HepG2 (cell line): Measurements from ENCODE around the gene RNU5B-1. TPM values are rescaled to one million over a fixed set of nuclear protein-coding genes. Genes with fewer than 3 reads are reported as not detected.

Experiments used
- FOXP1 ChIP-seq, 2 experiments: fragments of 450-650 bp in 1 of 2; IDR thresholded peaks; 2 replicates each; pipeline ENCODE4 v1.6.1; 2017 to 2018; ENCODE audit warnings: antibody characterized with exemption in 1 of 2
- HBP1 ChIP-seq: IDR thresholded peaks from 2 replicates; pipeline ENCODE4 v1.6.1; 2016; ENCODE audit warnings: low read depth, control low read depth
- HNF4G ChIP-seq, 2 experiments: sonication (generic) in 1 of 2; formaldehyde crosslinking in 1 of 2; IDR thresholded peaks; 2 replicates each; pipeline versions ENCODE4 v1.4.0 to v1.6.1; 2011 to 2020; ENCODE audit warnings: borderline replicate concordance in 2 of 2, low read depth in 2 of 2, mild to moderate bottlenecking in 2 of 2, low read length in 1 of 2, missing genetic modification reagents in 1 of 2, moderate library complexity in 1 of 2
- KAT8 ChIP-seq: IDR thresholded peaks from 2 replicates; pipeline ENCODE4 v1.6.1; 2016; ENCODE audit warnings: missing genetic modification reagents, missing compliant biosample characterization
- MAF1 ChIP-seq: sonication (generic); formaldehyde crosslinking; IDR thresholded peaks from 2 replicates; pipeline ENCODE4 v1.5.0; 2020; ENCODE audit warnings: missing genetic modification reagents, borderline replicate concordance
- MAFK ChIP-seq, 2 experiments: IDR thresholded peaks in 1 of 2; conservative IDR thresholded peaks in 1 of 2; 2 replicates each; pipeline ENCODE4 v1.6.1; 2011; ENCODE audit warnings: improper control_type of control experiment in 2 of 2, low read length in 2 of 2
- SAP130 ChIP-seq: IDR thresholded peaks from 2 replicates; pipeline ENCODE4 v1.6.1; 2016; ENCODE audit warnings: low read depth
- SIX4 ChIP-seq: sonication (generic); formaldehyde crosslinking; IDR thresholded peaks from 2 replicates; pipeline ENCODE4 v1.4.0; 2020; ENCODE audit warnings: missing genetic modification reagents
- TCF7L2 ChIP-seq: IDR thresholded peaks from 2 replicates; pipeline ENCODE4 v1.6.1; 2011; ENCODE audit warnings: mild to moderate bottlenecking, low read depth, low read length, moderate library complexity
- TEAD3 ChIP-seq: optimal IDR thresholded peaks from 2 replicates; pipeline ENCODE3; 2016; ENCODE audit warnings: borderline replicate concordance
- ZNF292 ChIP-seq: sonication (generic); formaldehyde crosslinking; IDR thresholded peaks from 2 replicates; pipeline ENCODE4 v1.8.1; 2022; ENCODE audit warnings: mild to moderate bottlenecking, low read depth, missing genetic modification reagents, borderline replicate concordance
- ZNF460 ChIP-seq: sonication (generic); formaldehyde crosslinking; IDR thresholded peaks from 2 replicates; pipeline ENCODE4 v1.5.1; 2020; ENCODE audit warnings: missing genetic modification reagents, mild to moderate bottlenecking, borderline replicate concordance
- ZUFSP ChIP-seq: sonication (generic); formaldehyde crosslinking; IDR thresholded peaks from 2 replicates; pipeline ENCODE4 v1.9.0; 2021; ENCODE audit warnings: missing genetic modification reagents, mild to moderate bottlenecking, borderline replicate concordance
- polyA plus RNA-seq, 8 experiments: library from polyadenylated mRNA; depleted of rRNA in 3 of 8; stranded (reverse) in 7 of 8; unstranded in 1 of 8; fragments of >200 nt; fragmentation: Illumina TruSeq in 4 of 8; extraction: Trizol in 4 of 8; gene quantifications; 2 replicates each; pipeline versions ENCODE4 v1.2.1 to v1.2.3, GENCODE V29; 2011 to 2016; ENCODE audit warnings: low read depth in 4 of 8, missing spikeins in 1 of 8, mixed read lengths in 1 of 8; ENCODE audit not compliant: insufficient read depth in 1 of 8
- total RNA-seq, 5 experiments: library from RNA; depleted of rRNA; stranded (reverse); fragments of >200 nt; fragmentation: Illumina TruSeq; extraction: Trizol; gene quantifications; 2 replicates each; pipeline ENCODE4 v1.2.3, GENCODE V29; 2016; ENCODE audit warnings: low read depth in 1 of 5
- TF ChIP-seq, protein P1 (sequence below): sonication (generic); formaldehyde crosslinking; IDR thresholded peaks from 2 replicates; pipeline ENCODE4 v1.5.1; 2020; ENCODE audit warnings: mild to moderate bottlenecking, missing genetic modification reagents
- TF ChIP-seq, protein P2 (sequence below): sonication (generic); formaldehyde crosslinking; IDR thresholded peaks from 2 replicates; pipeline ENCODE4 v1.5.0; 2020; ENCODE audit warnings: mild to moderate bottlenecking, missing genetic modification reagents
- TF ChIP-seq, protein P3 (sequence below): sonication (generic); formaldehyde crosslinking; IDR thresholded peaks from 2 replicates; pipeline ENCODE4 v1.9.0; 2021; ENCODE audit warnings: missing genetic modification reagents, borderline replicate concordance

The RNU5B-1 gene
- total and polyA plus RNA-seq, 2 of the 13 experiments (the other 11 are each of a cell fraction or from before 2014, with no cell fraction given): 1,646 TPM; not detected in 1

- TF ChIP-seq ZUFSP (CRISPR knock-in tag) (no peak), ZNF460 (CRISPR knock-in tag) (no peak), MAFK (conservative IDR thresholded peaks at IDR 0.05 in 1 of 2, IDR thresholded peaks at IDR 0.05 in 1 of 2; ENCODE audit: low read length in 2 of 2) (peak in 1 of 2 experiments; percentile 17; a peak in 2 of 4 replicates), HNF4G (IDR thresholded peaks at IDR 0.05; ENCODE audit: borderline replicate concordance, low read depth, low read length) (no peak), HNF4G (CRISPR knock-in tag; IDR thresholded peaks at IDR 0.05; ENCODE audit: borderline replicate concordance, low read depth) (no peak), TEAD3 (CRISPR knock-in tag) (peak; percentile 39), KAT8 (CRISPR knock-in tag) (peak; percentile 12; the same call in 1 of the 2 replicates), HBP1 (CRISPR knock-in tag) (0 out of 2 replicates have a peak, but pooled peaks have one; percentile 14), SIX4 (0 out of 2 replicates have a peak, but pooled peaks have one; percentile 10), ZNF292 (no peak), FOXP1 (IDR thresholded peaks at IDR 0.05) (no peak), FOXP1 (CRISPR knock-in tag; IDR thresholded peaks at IDR 0.05) (no peak), TCF7L2 (no peak), MAF1 (CRISPR knock-in tag) (no peak), SAP130 (CRISPR knock-in tag) (peak; percentile 21; the same call in 1 of the 2 replicates)
- TF ChIP-seq, protein P1, sequence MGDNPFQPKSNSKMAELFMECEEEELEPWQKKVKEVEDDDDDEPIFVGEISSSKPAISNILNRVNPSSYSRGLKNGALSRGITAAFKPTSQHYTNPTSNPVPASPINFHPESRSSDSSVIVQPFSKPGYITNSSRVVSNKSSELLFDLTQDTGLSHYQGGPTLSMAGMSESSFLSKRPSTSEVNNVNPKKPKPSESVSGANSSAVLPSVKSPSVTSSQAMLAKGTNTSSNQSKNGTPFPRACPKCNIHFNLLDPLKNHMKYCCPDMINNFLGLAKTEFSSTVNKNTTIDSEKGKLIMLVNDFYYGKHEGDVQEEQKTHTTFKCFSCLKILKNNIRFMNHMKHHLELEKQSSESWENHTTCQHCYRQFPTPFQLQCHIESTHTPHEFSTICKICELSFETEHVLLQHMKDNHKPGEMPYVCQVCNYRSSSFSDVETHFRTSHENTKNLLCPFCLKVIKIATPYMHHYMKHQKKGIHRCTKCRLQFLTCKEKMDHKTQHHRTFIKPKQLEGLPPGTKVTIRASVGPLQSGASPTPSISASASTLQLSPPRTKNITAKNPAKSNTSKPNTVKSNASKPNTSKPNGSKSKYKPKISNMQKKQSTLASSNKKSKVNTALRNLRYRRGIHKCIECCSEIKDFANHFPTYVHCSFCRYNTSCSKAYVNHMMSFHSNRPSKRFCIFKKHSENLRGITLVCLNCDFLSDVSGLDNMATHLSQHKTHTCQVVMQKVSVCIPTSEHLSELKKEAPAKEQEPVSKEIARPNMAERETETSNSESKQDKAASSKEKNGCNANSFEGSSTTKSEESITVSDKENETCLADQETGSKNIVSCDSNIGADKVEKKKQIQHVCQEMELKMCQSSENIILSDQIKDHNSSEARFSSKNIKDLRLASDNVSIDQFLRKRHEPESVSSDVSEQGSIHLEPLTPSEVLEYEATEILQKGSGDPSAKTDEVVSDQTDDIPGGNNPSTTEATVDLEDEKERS: no peak
- TF ChIP-seq, protein P2, sequence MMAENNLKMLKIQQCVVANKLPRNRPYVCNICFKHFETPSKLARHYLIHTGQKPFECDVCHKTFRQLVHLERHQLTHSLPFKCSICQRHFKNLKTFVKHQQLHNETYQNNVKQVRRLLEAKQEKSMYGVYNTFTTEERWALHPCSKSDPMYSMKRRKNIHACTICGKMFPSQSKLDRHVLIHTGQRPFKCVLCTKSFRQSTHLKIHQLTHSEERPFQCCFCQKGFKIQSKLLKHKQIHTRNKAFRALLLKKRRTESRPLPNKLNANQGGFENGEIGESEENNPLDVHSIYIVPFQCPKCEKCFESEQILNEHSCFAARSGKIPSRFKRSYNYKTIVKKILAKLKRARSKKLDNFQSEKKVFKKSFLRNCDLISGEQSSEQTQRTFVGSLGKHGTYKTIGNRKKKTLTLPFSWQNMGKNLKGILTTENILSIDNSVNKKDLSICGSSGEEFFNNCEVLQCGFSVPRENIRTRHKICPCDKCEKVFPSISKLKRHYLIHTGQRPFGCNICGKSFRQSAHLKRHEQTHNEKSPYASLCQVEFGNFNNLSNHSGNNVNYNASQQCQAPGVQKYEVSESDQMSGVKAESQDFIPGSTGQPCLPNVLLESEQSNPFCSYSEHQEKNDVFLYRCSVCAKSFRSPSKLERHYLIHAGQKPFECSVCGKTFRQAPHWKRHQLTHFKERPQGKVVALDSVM: peak; percentile 86; the same call in 1 of the 2 replicates
- TF ChIP-seq, protein P3, sequence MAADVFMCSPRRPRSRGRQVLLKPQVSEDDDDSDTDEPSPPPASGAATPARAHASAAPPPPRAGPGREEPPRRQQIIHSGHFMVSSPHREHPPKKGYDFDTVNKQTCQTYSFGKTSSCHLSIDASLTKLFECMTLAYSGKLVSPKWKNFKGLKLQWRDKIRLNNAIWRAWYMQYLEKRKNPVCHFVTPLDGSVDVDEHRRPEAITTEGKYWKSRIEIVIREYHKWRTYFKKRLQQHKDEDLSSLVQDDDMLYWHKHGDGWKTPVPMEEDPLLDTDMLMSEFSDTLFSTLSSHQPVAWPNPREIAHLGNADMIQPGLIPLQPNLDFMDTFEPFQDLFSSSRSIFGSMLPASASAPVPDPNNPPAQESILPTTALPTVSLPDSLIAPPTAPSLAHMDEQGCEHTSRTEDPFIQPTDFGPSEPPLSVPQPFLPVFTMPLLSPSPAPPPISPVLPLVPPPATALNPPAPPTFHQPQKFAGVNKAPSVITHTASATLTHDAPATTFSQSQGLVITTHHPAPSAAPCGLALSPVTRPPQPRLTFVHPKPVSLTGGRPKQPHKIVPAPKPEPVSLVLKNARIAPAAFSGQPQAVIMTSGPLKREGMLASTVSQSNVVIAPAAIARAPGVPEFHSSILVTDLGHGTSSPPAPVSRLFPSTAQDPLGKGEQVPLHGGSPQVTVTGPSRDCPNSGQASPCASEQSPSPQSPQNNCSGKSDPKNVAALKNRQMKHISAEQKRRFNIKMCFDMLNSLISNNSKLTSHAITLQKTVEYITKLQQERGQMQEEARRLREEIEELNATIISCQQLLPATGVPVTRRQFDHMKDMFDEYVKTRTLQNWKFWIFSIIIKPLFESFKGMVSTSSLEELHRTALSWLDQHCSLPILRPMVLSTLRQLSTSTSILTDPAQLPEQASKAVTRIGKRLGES: no peak
Measured at GRCh38 chr15:65303687-65304380, 643 bp upstream of the RNU5B-1 start (continued).
